CD4-positive, alpha-beta T cell (primary cell): ENCODE results near the gene BRINP2. TPM values are rescaled to one million over a fixed set of nuclear protein-coding genes. Genes with fewer than 3 reads are reported as not detected.

Experiments used
- ATAC-seq: fragments of 200-7000 bp; cut with Tn5 transposase; one replicate; pipeline ENCODE4 v1.10.0; 2022; ENCODE audit warnings: mild to moderate bottlenecking; ENCODE audit not compliant: poor library complexity
- CTCF ChIA-PET: fragments of 350-600 bp; sonication (Branson Sonifier 250); formaldehyde crosslinking; loops from one replicate; lab custom pipeline; 2021; ENCODE audit warnings: antibody characterized with exemption, inconsistent platforms; lab: Charles Lee
- POLR2A ChIA-PET: fragments of 350-600 bp; sonication (Branson Sonifier 250); formaldehyde crosslinking; loops from one replicate; lab custom pipeline; 2021; ENCODE audit warnings: antibody characterized with exemption, inconsistent platforms; lab: Charles Lee
- DNase-seq, 14 experiments: peaks; one replicate each; pipeline ENCODE4 v3.0.0-alpha.2; 2013 to 2020; ENCODE audit warnings: mixed read lengths in 2 of 14
- H3K27ac ChIP-seq, 2 donors: one replicate each; pipeline versions ENCODE4 v1.5.1 to v1.7.0; 2013; ENCODE audit warnings: low read length in 2 of 2, low read depth in 1 of 2, mild to moderate bottlenecking in 1 of 2
- H3K27me3 ChIP-seq, 2 experiments: 1 replicate in 1 of 2; 2 replicates in 1 of 2; pipeline versions ENCODE4 v1.6.1 to v1.7.0; 2013; ENCODE audit warnings: low read length in 2 of 2, control low read depth in 1 of 2, mild to moderate bottlenecking in 1 of 2, moderate library complexity in 1 of 2; ENCODE audit not compliant: insufficient read depth in 2 of 2, control insufficient read depth in 1 of 2
- H3K36me3 ChIP-seq: one replicate; pipeline ENCODE4 v1.6.1; 2013; ENCODE audit warnings: low read length, control low read depth; ENCODE audit not compliant: insufficient read depth
- H3K4me1 ChIP-seq: one replicate; pipeline ENCODE4 v1.6.1; 2013; ENCODE audit warnings: low read length, control low read depth; ENCODE audit not compliant: insufficient read depth
- H3K4me3 ChIP-seq: one replicate; pipeline ENCODE4 v1.5.1; 2013; ENCODE audit warnings: mild to moderate bottlenecking, low read length, moderate library complexity
- H3K9me3 ChIP-seq, 2 experiments: 1 replicate in 1 of 2; 2 replicates in 1 of 2; pipeline versions ENCODE4 v1.6.1 to v1.7.0; 2013; ENCODE audit warnings: low read length in 2 of 2, mild to moderate bottlenecking in 2 of 2, control low read depth in 1 of 2, moderate library complexity in 1 of 2; ENCODE audit not compliant: control insufficient read depth in 1 of 2, insufficient read depth in 1 of 2
- H3K27ac Mint-ChIP-seq: one replicate; pipeline ENCODE4 v1.8.0; 2020; ENCODE audit warnings: mixed read lengths
- H3K27me3 Mint-ChIP-seq: one replicate; pipeline ENCODE4 v1.8.0; 2021; ENCODE audit warnings: mixed read lengths
- H3K36me3 Mint-ChIP-seq: one replicate; pipeline ENCODE4 v1.8.0; 2021; ENCODE audit warnings: low read depth, mixed read lengths
- H3K4me1 Mint-ChIP-seq: one replicate; pipeline ENCODE4 v1.8.0; 2021; ENCODE audit warnings: low read depth, mixed read lengths
- H3K4me3 Mint-ChIP-seq: one replicate; pipeline ENCODE4 v1.8.0; 2020; ENCODE audit warnings: mild to moderate bottlenecking, mixed read lengths
- H3K9me3 Mint-ChIP-seq: one replicate; pipeline ENCODE4 v1.8.0; 2020; ENCODE audit warnings: mixed read lengths
- intact Hi-C, 2 experiments: fragments of 100-400 bp; cut with DNase I in 1 of 2; cut with micrococcal nuclease in 1 of 2; formaldehyde crosslinking; loops; one replicate each; pipeline versions ENCODE4 v1.15.1 to v1.9.0; 2023 to 2025; cut with DNase I, micrococcal nuclease
- total RNA-seq, 174 experiments: library from RNA in 2 of 174; stranded (reverse) in 2 of 174; gene quantifications; one replicate each; pipeline ENCODE4 v1.2.3 and lab custom pipeline; 2021 to 2026
- TF ChIP-seq, protein P1 (sequence below): fragments of 200-600 bp; IDR thresholded peaks from one replicate; pipeline ENCODE4 v1.8.0; 2022; ENCODE audit warnings: antibody characterized with exemption, mild to moderate bottlenecking

BRINP2 gene
- total RNA-seq, 2 experiments from 2014 or later: not detected

DNA sequence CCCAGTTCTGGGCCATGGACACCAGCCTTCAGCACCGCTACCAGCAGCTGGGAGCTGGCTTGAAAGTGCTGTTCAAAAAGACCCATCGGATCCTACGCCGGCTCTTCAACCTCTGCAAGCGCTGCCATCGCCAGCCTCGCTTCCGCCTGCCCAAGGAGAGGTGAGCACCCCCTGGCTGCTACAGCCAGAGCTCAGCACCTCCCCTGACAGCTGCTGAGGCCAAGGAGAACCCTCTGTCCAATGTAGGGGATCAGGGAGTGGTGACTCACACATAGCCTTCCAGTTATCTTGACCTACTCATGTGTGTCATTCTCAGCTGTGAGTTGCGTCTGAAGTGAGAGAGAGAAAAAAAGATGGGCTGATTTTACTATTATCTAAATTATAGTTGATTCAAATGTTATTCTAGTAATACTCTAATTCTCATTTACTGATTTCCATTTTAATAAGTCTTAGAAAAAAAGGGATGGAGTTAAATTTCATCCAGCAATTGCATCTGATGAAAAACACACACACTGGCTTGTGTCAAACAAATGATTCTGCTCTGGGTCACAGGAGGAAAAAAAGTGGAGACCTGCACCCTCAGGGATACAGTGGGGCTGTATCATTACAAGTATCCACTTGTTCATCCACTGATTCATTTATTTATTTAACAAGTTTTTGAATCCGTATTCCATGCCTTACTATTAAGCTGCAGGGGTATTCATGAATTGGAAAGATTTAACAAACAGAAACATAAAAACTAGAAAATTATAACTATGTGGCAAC, 108.0 kb downstream of the BRINP2 start:
- POLR2A ChIA-PET: no interaction called here
- TF ChIP-seq, protein P1, sequence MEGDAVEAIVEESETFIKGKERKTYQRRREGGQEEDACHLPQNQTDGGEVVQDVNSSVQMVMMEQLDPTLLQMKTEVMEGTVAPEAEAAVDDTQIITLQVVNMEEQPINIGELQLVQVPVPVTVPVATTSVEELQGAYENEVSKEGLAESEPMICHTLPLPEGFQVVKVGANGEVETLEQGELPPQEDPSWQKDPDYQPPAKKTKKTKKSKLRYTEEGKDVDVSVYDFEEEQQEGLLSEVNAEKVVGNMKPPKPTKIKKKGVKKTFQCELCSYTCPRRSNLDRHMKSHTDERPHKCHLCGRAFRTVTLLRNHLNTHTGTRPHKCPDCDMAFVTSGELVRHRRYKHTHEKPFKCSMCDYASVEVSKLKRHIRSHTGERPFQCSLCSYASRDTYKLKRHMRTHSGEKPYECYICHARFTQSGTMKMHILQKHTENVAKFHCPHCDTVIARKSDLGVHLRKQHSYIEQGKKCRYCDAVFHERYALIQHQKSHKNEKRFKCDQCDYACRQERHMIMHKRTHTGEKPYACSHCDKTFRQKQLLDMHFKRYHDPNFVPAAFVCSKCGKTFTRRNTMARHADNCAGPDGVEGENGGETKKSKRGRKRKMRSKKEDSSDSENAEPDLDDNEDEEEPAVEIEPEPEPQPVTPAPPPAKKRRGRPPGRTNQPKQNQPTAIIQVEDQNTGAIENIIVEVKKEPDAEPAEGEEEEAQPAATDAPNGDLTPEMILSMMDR: no peak
- Histone ChIP-seq H3K27ac (no peak overlapping the region), H3K4me1 (no peaks in the 10 kb centered on the region), H3K27me3 (no peaks in the 10 kb centered on the region), H3K36me3 (no peaks in the 10 kb centered on the region), H3K9me3 (peaks cover 0 to 28% of the 10 kb centered on the region in 2 experiments), H3K4me3 (no peak overlapping the region)
- no peaks in the 10 kb centered on the region for H3K9me3 Mint-ChIP-seq
- H3K4me1 Mint-ChIP-seq: no peaks in the 10 kb centered on the region
- CTCF ChIA-PET: no interaction called here
- ATAC-seq: no peak
- H3K27me3 Mint-ChIP-seq: no peaks in the 10 kb centered on the region
- H3K27ac Mint-ChIP-seq: no peak overlapping the region
- no peak for DNase-seq
- no peaks in the 10 kb centered on the region for H3K36me3 Mint-ChIP-seq
- no peak overlapping the region for H3K4me3 Mint-ChIP-seq
- intact Hi-C loops: no loop called here

DNA sequence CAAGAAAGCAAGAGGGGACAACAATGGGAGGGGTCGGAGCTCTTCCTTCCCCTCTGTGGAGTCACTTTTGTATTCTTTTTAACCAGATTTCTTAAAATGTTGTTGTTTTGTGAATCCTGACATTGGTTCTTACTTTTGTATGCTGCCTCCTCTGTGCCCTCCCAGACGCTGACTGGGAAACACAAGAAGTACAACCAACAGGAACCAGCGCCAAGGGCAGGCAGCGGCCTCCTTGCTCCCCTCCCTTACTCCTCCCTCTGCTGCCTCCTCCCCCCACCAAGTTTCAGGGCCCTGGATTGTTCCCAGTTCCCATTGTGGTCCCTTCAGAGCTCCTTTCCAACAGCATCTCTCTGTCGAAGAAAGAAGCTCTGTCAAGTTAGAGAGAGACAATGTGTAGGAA, 111.1 kb downstream of the BRINP2 start:
- Histone ChIP-seq H3K4me1 (no peaks in the 10 kb centered on the region), H3K36me3 (no peaks in the 10 kb centered on the region), H3K4me3 (no peak overlapping the region), H3K27me3 (no peaks in the 10 kb centered on the region), H3K27ac (no peak overlapping the region), H3K9me3 (peaks cover 0 to 22% of the 10 kb centered on the region in 2 experiments)
- Mint-ChIP-seq H3K4me1 (no peaks in the 10 kb centered on the region), H3K4me3 (no peak overlapping the region), H3K27me3 (no peaks in the 10 kb centered on the region), H3K9me3 (no peaks in the 10 kb centered on the region), H3K27ac (no peak overlapping the region), H3K36me3 (no peaks in the 10 kb centered on the region)
- DNase-seq (no peak), ATAC-seq (no peak)
- intact Hi-C loops: no loop called here
- TF ChIP-seq, protein P1: no peak
- CTCF ChIA-PET: no interaction called here
- POLR2A ChIA-PET: no interaction called here

DNA sequence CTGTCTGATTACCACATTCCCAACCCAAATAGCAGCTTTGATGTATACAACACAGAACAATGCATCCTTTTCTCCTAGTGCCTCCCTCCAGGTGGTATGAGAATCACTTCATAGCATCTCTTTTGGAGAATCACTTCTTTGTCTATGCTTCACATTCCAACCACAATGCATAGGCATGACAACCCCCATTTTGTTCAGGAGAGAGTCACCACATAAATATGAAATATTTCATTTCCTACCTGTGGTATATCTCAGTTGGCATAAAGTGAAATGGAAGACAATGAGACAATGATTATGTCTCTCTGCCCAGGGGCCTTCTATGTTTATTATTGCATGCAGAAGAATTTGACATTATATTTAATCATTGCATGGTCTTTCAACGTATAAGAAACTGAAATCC, 112.2 kb downstream of the BRINP2 start:
- H3K4me1 ChIP-seq: no peaks in the 10 kb centered on the region
- H3K27ac Mint-ChIP-seq: no peak overlapping the region
- ChIA-PET POLR2A (no interaction called here), CTCF (no interaction called here)
- H3K36me3 ChIP-seq: no peaks in the 10 kb centered on the region
- H3K27me3 ChIP-seq: no peaks in the 10 kb centered on the region
- no peak overlapping the region for H3K4me3 ChIP-seq
- no peaks in the 10 kb centered on the region for H3K9me3 Mint-ChIP-seq
- peaks cover 0 to 22% of the 10 kb centered on the region in 2 experiments for H3K9me3 ChIP-seq
- H3K36me3 Mint-ChIP-seq: no peaks in the 10 kb centered on the region
- ATAC-seq (no peak), DNase-seq (no peak)
- H3K27ac ChIP-seq: no peak overlapping the region
- H3K27me3 Mint-ChIP-seq: no peaks in the 10 kb centered on the region
- intact Hi-C loops: no loop called here
- TF ChIP-seq, protein P1: no peak
- no peak overlapping the region for H3K4me3 Mint-ChIP-seq
- H3K4me1 Mint-ChIP-seq: no peaks in the 10 kb centered on the region
